ENCODE results near the gene ODF2.

The ODF2 gene

DNA sequence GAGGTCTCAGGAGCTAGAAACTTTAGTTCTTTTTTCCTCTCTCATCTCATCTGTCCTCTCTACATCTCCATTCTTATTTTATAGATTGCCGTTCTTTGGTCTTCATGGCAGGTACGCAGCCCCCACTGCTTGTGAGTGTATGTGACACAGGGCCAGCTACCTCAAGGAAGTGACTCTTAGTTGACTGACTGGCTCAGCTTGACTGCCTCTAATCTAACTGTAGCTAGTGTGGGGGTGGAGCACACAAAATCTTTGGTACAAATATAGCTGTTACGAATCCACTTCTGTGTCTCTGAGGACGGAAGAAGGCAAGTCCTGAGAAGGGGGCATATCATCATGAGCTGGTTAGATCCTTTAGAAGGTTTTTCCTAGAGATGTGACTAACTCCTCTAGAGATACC is 76.8 kb downstream of the ODF2 start:
- H3K36me3 ChIP-seq (ENCODE audit: control insufficient read depth in 4 of 4, insufficient read depth in 4 of 4, low read length in 3 of 4): peaks cover 15 to 68% (median 42%) of the 10 kb centered on the region in 4 experiments
- no peak overlapping the region for H3K27ac ChIP-seq (ENCODE audit: insufficient read depth in 1 of 2, low read depth in 1 of 2, low read length in 2 of 2, poor library complexity in 1 of 2, severe bottlenecking in 2 of 2)
- WGBS (ENCODE audit: insufficient coverage): 100% methylated on average over 3 of the region's 4 CpGs
- H3K4me3 ChIP-seq (ENCODE audit: control insufficient read depth in 1 of 7, extremely low read depth in 1 of 7, insufficient read depth in 4 of 7, low read depth in 2 of 7, low read length in 6 of 7): no peak overlapping the region
- ChIA-PET CTCF (interaction anchor here (0.6 kb wide), 1 partner anchor 25 kb away, joined by 3 read pairs; no protein-coding TSS in a partner anchor), POLR2A (interaction anchor here (1.5 kb wide), 1 partner anchor 19 kb away, joined by 5 read pairs; the partner anchor contains the start of gene SPTAN1)
- DNase-seq: no peak
- H3K9me3 ChIP-seq (ENCODE audit: control extremely low read depth in 1 of 5, control insufficient read depth in 4 of 5, insufficient read depth in 2 of 5, low read depth in 1 of 5, low read length in 4 of 5): no peaks in the 10 kb centered on the region
- H3K4me1 ChIP-seq (ENCODE audit: control extremely low read depth in 1 of 4, control insufficient read depth in 4 of 4, insufficient read depth in 4 of 4, low read length in 3 of 4): no peaks in the 10 kb centered on the region
- no peaks in the 10 kb centered on the region for H3K27me3 ChIP-seq (replicated peaks in 2 of 5; ENCODE audit: control insufficient read depth in 4 of 5, insufficient read depth in 5 of 5, low read length in 4 of 5)

GRCh38 chr9:128540634-128541360 is 85.0 kb downstream of the ODF2 start:
- WGBS (ENCODE audit: insufficient coverage): 100% methylated on average over 3 of the region's 3 CpGs
- Histone ChIP-seq H3K9me3 (ENCODE audit: control extremely low read depth in 1 of 5, control insufficient read depth in 4 of 5, insufficient read depth in 2 of 5, low read depth in 1 of 5, low read length in 4 of 5) (no peaks in the 10 kb centered on the region), H3K27me3 (replicated peaks in 2 of 5; ENCODE audit: control insufficient read depth in 4 of 5, insufficient read depth in 5 of 5, low read length in 4 of 5) (no peaks in the 10 kb centered on the region), H3K36me3 (ENCODE audit: control insufficient read depth in 4 of 4, insufficient read depth in 4 of 4, low read length in 3 of 4) (peaks cover 12 to 65% (median 46%) of the 10 kb centered on the region in 4 experiments), H3K4me1 (ENCODE audit: control extremely low read depth in 1 of 4, control insufficient read depth in 4 of 4, insufficient read depth in 4 of 4, low read length in 3 of 4) (no peaks in the 10 kb centered on the region), H3K4me3 (ENCODE audit: control insufficient read depth in 1 of 7, extremely low read depth in 1 of 7, insufficient read depth in 4 of 7, low read depth in 2 of 7, low read length in 6 of 7) (no peak overlapping the region), H3K27ac (ENCODE audit: insufficient read depth in 1 of 2, low read depth in 1 of 2, low read length in 2 of 2, poor library complexity in 1 of 2, severe bottlenecking in 2 of 2) (no peak overlapping the region)
- ChIA-PET CTCF (interaction anchor here (0.7 to 1.6 kb wide), 2 partner anchors 11 to 12 kb away, joined by 3 to 6 read pairs; partner anchors contain the start of gene SPTAN1), POLR2A (no interaction called here)
- DNase-seq: no peak

DNA sequence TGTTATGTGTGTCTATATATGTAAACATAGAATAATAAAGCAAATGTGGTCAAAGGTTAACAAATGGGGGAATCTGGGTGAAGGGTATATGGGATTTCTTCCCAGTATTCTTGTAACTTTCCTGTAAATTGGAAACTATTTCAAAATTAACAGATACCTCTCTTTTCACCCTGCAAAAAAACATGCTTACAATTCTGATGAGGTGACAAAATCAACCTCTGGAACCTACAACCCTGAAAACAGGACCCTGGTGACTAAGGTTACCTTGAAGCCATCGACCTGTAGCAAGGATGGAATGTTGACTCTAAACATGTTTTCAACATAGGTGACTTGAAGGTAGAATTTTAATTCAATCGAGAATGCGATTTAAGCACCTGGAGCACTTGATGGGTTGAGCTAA is 90.7 kb downstream of the ODF2 start:
- POLR2A ChIA-PET: no interaction called here
- Histone ChIP-seq H3K27me3 (replicated peaks in 2 of 5; ENCODE audit: control insufficient read depth in 4 of 5, insufficient read depth in 5 of 5, low read length in 4 of 5) (no peaks in the 10 kb centered on the region), H3K4me1 (ENCODE audit: control extremely low read depth in 1 of 4, control insufficient read depth in 4 of 4, insufficient read depth in 4 of 4, low read length in 3 of 4) (peaks cover 0 to 7% (median 4%) of the 10 kb centered on the region in 4 experiments), H3K9me3 (ENCODE audit: control extremely low read depth in 1 of 5, control insufficient read depth in 4 of 5, insufficient read depth in 2 of 5, low read depth in 1 of 5, low read length in 4 of 5) (no peaks in the 10 kb centered on the region), H3K36me3 (ENCODE audit: control insufficient read depth in 4 of 4, insufficient read depth in 4 of 4, low read length in 3 of 4) (peaks cover 0 to 11% (median 6%) of the 10 kb centered on the region in 4 experiments), H3K27ac (ENCODE audit: insufficient read depth in 1 of 2, low read depth in 1 of 2, low read length in 2 of 2, poor library complexity in 1 of 2, severe bottlenecking in 2 of 2) (no peak overlapping the region), H3K4me3 (ENCODE audit: control insufficient read depth in 1 of 7, extremely low read depth in 1 of 7, insufficient read depth in 4 of 7, low read depth in 2 of 7, low read length in 6 of 7) (no peak overlapping the region)
- DNase-seq: no peak
- 87% methylated on average over 3 of the region's 3 CpGs for WGBS (ENCODE audit: insufficient coverage)
- CTCF ChIA-PET: no interaction called here

DNA sequence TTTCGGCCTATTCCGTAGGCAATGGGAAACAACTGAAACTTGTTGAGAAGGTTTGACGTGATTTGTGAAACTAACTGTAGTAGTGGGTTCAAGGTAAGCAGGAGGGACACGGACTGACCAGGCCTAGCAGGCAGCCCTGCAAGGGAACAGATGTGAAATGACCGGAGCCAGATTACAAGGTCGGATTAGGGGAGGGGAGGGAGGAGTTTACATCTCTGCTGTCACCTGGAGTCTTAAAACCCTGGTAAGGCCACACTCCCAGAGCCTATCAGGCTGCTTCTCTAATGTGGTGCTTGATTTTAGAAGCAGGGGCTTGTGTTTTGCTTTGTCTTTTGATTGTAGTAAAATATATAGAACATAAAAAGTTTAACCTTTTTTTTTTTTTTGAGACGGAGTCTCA is 93.1 kb downstream of the ODF2 start:
- Histone ChIP-seq H3K4me1 (ENCODE audit: control extremely low read depth in 1 of 4, control insufficient read depth in 4 of 4, insufficient read depth in 4 of 4, low read length in 3 of 4) (peaks cover 10 to 22% (median 15%) of the 10 kb centered on the region in 4 experiments), H3K4me3 (ENCODE audit: control insufficient read depth in 1 of 7, extremely low read depth in 1 of 7, insufficient read depth in 4 of 7, low read depth in 2 of 7, low read length in 6 of 7) (no peak overlapping the region), H3K27me3 (replicated peaks in 2 of 5; ENCODE audit: control insufficient read depth in 4 of 5, insufficient read depth in 5 of 5, low read length in 4 of 5) (no peaks in the 10 kb centered on the region), H3K36me3 (ENCODE audit: control insufficient read depth in 4 of 4, insufficient read depth in 4 of 4, low read length in 3 of 4) (no peaks in the 10 kb centered on the region), H3K27ac (ENCODE audit: insufficient read depth in 1 of 2, low read depth in 1 of 2, low read length in 2 of 2, poor library complexity in 1 of 2, severe bottlenecking in 2 of 2) (no peak overlapping the region), H3K9me3 (ENCODE audit: control extremely low read depth in 1 of 5, control insufficient read depth in 4 of 5, insufficient read depth in 2 of 5, low read depth in 1 of 5, low read length in 4 of 5) (no peaks in the 10 kb centered on the region)
- ChIA-PET POLR2A (no interaction called here), CTCF (no interaction called here)
- 99% methylated on average over 7 of the region's 7 CpGs for WGBS (ENCODE audit: insufficient coverage)
- no peak for DNase-seq

DNA sequence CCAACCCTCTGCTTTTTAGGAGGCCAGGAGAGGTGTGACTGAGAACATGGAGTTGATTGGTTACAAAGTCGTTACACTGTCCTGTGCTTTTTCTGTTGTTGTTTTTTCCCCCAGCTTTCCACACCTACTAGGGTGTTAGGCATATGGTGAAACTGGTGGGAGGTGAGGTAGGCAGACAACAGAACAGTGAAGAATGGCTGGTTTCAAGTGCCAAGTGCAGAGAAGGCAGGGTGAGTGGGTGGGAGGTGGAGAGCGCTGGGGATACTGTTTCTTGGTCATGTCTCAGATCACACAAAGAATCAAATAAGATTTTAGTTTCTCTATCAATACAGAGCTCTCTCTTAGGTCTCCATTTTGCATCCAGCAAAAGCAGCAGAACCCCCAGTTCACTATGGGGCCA is 94.4 kb downstream of the ODF2 start:
- H3K27ac ChIP-seq (ENCODE audit: insufficient read depth in 1 of 2, low read depth in 1 of 2, low read length in 2 of 2, poor library complexity in 1 of 2, severe bottlenecking in 2 of 2): no peak overlapping the region
- no peak for DNase-seq
- H3K27me3 ChIP-seq (replicated peaks in 2 of 5; ENCODE audit: control insufficient read depth in 4 of 5, insufficient read depth in 5 of 5, low read length in 4 of 5): no peaks in the 10 kb centered on the region
- ChIA-PET CTCF (interaction anchor here (0.7 to 1.0 kb wide), 4 partner anchors 13 to 111 kb away, joined by 3 to 4 read pairs (median 3); no protein-coding TSS in a partner anchor), POLR2A (no interaction called here)
- H3K4me3 ChIP-seq (ENCODE audit: control insufficient read depth in 1 of 7, extremely low read depth in 1 of 7, insufficient read depth in 4 of 7, low read depth in 2 of 7, low read length in 6 of 7): no peak overlapping the region
- H3K4me1 ChIP-seq (ENCODE audit: control extremely low read depth in 1 of 4, control insufficient read depth in 4 of 4, insufficient read depth in 4 of 4, low read length in 3 of 4): peaks cover 11 to 34% (median 16%) of the 10 kb centered on the region in 4 experiments
- 80% methylated on average over 1 of the region's 2 CpGs for WGBS (ENCODE audit: insufficient coverage)
- H3K36me3 ChIP-seq (ENCODE audit: control insufficient read depth in 4 of 4, insufficient read depth in 4 of 4, low read length in 3 of 4): no peaks in the 10 kb centered on the region
- H3K9me3 ChIP-seq (ENCODE audit: control extremely low read depth in 1 of 5, control insufficient read depth in 4 of 5, insufficient read depth in 2 of 5, low read depth in 1 of 5, low read length in 4 of 5): no peaks in the 10 kb centered on the region

All from common myeloid progenitor, CD34-positive (primary cell).